Retina (tissue), 1 donor: Measurements from ENCODE around the gene NCR2.

Experiments used
- DNase-seq: peaks from one replicate; pipeline ENCODE4 v3.0.0-alpha.2; 2016

The NCR2 gene

DNA sequence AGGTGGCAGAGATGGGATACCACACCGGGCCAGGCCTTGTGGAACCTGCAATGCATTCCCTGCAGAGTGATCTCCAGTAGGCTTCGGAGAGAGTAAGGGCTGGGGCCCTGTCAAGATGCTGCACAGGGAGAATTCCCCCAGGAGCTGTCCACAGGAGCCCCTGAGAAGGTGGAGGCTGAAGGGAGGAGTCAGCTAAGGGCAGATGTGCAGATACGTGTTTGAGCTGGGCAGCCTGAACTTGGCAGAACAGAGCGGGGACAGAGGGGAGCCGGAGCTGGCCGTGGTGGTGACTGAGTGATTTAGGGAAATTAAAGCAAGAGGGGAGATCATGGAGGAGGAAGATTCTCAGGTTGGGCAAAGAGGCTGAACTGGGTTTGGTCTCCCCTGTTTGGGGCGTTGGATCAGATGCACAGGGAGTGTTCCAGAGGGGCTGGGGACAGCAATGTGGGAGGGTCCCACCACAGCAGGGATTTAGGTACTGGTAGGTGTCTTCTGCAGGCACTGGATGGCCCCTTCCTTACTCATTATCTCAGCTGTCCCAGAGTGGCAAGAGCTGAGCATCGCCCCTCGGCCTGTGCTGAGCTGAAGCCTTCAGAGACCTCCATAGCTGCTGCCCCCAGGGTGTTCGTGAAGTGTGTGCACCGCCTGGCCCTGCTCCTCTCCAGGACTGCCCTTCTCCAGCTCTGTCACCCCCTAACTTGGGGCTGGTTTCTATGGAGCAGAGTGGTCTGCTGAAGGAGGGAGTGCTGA is 3.8 kb upstream of the NCR2 start:
- DNase-seq = no peak

DNA sequence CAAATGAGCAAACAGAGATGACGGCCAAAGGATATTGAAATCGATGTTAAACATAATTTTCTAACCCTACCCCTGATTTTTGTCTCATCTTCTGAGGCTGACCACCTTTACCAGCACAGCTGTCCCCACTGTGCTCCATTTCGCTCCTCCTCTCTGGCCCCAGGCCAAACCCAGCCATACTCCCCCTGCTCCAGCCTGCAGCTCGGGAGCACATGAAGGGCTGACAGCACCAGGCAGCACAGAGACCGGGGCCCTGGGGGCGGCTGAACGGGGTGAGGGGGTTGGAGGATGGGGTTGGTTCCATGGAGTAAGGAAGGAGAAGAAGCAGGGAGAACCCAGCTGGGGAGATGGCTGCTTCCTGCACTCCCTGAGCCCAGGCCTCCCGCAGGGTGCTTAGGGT is 3.2 kb upstream of the NCR2 start:
- DNase-seq = no peak

DNA sequence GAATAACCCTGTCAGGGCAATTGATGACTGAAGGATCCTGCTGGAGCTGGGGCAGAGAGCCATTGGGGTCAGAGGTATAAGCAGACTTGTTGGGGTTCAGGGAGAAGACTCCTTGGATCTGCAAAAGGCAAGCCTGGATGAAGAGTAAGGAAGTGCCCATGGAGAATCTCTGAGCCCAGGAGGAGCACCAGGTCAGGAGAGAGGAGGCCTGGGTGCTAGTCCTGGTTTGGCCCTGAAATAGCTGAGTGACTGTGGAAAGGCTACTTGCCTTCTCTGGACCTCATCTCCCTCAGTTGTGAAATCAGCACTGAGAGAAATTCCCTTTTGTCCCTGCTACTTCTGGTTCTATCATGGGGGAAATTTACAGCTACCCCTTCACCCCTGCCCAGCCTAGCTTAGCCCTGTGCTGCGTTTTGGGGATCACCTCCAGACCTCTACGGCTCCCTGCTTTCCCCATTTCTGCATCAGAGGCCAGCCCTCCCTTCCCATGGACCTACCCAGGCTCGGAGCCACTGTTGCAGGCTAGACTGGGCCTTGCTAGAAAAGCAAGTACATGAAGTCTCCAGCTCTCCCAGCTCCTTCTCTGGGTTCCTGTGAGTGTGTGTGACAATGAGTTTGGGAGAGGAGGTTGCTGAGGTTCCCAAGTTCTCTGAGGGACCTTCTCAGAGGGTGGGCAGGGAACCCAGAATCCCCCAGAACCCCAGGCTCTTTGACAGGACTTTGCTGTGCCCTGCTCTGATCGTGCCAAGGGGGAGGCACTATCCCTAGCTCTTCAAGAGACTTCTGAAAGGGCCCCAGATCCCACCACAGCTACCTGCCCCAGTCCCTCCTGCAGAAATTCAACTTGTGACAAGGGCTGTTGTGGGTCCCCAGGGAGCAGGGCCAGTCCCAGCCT is 2.3 kb upstream of the NCR2 start:
- DNase-seq = no peak

DNA sequence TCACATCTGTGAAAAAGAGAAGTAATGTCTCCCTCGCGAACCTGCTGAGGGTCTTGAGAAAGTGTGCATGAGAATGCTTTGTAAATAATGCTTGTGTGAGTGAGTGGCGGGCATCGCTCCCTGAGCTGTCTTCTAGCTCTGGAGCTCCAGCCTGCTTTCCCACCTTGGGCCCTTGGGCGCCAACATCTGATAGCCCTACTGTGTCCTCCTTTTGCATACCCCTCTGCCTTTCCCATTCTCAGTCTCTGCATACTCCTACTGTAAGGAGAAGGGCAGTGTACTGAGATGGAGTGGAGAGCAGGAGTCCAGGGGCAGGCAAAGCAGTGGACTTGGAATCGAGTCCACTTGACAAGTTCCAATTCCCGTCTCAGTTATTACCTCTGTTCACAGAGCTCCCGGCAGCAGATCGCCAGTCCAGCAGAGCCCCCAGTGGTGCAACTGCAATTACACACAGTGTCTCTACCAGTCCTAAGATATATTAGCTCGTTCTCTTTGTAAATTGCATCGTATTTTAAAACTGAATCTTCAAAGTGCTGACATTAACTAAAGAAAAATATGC is 847 bp upstream of the NCR2 start:
- no peak for DNase-seq

DNA sequence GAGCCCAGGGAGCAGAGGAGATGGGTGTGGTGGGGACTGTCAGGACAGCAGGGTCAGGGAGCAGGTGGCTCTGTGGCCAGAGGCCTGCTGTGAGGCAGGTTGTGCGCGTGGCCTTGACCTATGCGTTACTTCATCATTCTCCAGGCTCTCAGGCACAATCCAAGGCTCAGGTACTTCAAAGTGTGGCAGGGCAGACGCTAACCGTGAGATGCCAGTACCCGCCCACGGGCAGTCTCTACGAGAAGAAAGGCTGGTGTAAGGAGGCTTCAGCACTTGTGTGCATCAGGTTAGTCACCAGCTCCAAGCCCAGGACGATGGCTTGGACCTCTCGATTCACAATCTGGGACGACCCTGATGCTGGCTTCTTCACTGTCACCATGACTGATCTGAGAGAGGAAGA is 535 bp downstream of the NCR2 start:
- no peak for DNase-seq

DNA sequence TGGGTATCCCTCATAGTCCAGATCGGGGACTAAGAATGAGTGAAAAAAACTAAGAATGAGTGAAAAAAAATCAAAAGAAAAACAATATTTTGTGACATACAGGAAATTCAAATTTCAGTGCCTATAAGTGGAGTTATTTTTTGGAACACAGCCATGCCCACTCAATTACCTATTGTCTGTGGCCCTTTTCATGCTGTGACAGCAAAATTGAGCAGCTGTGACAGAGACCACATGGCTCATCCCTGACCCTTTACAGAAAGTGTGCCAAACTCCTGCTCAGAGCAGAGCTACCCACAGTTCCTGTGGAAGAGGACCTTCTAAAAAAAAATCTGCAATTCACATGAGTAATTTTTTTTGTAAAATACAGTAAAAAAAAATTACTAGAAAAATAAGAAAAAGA is 1.4 kb downstream of the NCR2 start:
- DNase-seq = no peak

DNA sequence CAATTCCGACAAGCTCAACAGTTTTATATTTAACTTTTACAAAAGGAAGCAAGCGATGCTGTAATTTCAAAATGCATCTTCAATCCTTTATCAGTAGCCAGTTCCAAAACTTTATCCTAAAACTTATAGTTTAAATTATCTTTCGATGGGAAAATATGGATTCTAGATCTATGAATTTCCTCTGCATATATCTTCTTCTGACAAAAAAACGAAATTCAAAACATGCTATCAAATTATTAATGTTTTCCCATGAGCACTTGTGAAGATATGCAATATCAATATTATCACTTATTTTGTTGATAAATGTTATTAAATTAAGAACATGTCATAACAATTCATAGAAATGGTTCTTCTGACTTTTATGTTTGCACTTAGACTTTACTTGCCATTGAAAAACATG is 2.3 kb downstream of the NCR2 start:
- no peak for DNase-seq

DNA sequence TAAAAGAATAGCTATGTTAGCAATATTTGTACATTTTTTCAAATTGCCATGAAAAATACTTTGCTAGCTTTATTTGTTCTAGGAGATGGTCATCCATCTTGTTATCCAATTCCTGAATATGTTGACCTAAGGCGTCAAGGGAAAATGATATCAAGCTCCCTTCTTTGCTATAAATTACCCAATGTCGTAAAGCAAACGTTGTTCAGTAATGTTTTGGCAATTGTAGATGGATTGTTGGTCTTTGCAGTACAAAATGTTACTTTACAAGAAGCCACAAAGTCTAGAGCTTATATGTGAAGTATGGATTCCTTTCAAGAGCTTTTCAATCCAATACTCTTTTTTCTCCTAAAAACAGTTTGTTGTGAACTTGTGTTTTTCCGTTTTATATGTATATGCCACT is 3.3 kb downstream of the NCR2 start:
- no peak for DNase-seq

DNA sequence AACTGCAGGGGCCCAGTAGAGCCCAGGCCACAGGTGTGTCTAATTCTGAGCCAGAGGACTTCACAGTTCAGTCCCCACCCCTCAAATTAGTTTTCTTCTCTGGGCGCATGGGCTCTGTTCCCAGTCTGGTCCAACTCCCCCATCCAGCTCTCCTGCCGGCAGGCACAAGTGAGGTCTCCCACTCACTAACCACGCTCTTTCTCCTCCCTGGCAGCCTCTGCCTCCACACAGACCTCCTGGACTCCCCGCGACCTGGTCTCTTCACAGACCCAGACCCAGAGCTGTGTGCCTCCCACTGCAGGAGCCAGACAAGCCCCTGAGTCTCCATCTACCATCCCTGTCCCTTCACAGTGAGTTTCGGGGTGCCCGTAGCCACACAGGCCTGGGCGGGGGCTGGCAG is 6.2 kb downstream of the NCR2 start:
- no peak for DNase-seq

DNA sequence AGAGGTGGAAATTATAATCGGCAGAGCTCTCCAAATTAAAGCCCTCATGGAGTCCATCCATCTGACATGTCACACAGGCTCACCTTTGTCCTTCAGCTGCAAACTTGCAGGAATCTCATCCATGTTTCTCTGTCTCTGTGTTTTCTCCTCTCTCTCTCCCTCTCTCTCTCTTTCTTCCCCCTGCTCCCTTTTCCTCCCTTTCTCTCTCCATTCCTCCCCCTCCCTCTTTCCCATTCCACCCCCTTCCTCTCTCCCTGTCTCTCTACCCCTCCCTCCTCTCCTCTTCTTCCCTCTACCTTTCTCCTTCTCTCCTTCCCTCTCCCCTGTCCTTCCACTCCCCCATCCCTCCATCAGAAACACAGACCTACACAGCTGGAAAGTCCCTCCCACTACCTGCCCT is 6.8 kb downstream of the NCR2 start:
- DNase-seq = no peak

DNA sequence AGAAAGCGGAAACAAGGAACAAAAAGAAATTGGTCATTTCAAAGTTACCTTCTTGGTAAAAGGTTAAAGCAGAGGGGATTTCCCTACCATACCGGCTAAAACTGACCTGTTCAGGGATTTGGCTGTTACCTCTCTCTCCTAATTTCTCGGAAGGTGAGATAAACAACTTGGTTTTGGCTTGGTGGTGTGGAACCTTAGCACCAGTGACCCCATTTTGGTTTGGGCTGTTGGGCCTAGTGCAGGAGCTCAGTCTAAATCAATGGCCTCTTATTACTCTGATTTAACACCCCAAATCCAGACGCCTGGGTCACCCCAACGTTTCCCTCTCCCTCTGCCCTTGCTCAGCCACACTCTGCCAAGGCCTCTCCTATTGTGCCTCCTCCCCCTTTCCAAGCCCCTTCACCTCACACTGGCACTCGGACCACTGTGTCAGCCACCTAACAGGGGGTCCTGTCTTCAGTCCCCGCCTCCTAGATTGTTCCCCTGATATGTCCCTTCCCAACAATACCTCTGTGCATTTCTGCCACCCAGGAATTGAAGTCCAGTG is 8.3 kb downstream of the NCR2 start:
- no peak for DNase-seq

DNA sequence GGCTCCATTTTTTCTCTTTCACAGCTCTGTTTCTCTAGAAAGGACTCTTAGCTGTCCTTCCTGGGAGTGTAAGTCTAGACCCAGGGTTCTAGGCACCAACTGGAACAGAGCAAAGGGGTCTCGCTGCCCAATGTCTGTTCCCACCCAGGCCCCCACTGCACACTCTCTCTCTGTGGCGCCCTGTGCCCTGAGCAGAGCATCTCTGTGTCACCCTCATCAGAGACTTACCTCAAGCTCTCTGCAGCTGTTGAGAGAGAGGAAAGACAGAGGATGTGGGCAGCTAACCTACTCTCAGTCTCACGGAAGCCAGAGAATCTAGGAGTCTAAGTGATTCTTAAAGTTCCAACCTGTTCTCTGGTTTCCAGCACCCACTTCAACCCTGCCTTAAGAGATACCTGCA is 9.5 kb downstream of the NCR2 start:
- no peak for DNase-seq

DNA sequence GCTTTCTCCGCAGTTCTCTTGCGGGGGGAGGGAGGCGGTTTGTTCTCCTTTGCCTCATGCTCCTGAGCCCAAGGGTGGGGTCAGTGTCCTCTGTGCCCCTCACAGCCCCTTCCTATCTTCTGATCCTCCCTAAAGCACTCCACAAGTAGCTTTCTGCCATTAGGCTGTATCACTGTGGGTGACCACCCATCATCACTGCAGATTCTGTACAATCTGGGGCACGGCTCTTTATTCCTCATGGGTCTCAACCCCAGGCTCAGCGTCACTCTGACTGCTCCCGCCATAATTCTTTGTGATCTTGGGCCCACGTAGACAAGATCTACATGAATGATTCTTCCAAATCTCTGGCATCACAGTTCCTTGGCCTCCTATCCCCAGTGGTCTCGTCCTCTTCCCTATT is 10.5 kb downstream of the NCR2 start:
- no peak for DNase-seq

DNA sequence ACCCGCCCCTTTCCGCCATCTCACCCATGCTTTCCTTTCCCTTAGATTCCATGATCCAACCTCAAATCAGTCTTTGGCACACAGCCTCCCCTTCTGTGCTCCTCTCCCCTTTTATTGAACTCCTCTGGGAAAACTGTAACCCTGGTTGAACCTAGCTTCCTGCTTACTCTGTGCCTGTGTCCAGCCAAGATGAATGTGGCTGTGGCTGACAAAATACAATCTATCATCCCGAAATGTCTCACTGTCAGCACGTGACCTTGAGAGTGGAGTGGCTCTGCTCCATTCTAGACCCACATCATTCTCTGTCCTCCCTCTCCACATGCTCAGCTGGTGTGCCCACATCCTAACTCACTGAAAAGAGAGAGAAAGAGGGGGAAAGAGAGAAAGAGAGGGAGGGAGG is 11.0 kb downstream of the NCR2 start:
- no peak for DNase-seq

DNA sequence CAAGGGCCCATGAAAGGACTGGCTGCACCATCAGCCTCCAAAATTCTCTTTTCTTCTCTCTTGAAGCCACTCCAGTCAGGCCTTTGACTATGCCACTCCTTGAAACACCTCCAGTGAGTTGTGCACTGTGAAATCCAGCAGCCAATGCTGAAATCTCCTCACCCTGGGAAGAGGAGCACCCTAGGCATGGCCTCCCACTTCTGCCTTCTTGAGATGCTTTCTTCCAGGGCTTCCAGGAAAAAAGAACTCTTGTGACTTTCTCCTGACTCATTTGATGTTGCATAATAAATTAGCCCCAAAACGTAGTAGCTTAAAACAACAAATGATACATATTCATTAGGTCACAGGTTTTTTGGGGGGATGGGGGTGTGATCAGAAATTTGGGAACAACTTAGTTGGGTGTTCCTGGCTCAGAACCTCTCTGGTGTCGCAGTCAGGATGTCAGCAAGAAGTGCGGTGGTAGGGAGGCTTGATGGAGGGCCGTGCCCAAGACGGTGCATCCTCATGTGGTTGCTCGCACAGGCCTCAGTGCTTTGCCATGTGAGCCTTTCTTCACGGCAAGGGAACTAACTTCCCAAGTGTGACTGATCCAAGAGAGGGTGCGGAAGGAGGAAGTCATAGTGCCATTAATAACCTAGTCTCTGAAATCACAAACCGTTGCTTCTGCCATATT is 12.1 kb downstream of the NCR2 start:
- no peak for DNase-seq

DNA sequence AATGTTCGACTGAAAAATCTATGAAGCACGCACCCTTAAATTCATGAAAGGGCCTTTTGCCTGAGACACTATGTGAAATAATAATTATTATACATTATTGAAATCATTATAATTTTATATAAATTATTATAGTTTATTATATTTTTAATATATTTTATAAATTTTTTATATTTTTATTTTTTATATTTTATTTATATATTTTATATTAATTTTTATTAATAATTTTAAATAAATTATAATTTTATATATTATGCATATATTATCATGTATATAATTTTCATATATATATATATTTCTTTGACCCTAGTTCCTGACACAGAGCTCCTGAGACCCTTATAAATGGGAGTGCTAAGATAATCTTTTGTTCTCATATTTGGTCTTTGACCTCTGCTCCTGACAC is 13.5 kb downstream of the NCR2 start:
- DNase-seq = no peak

DNA sequence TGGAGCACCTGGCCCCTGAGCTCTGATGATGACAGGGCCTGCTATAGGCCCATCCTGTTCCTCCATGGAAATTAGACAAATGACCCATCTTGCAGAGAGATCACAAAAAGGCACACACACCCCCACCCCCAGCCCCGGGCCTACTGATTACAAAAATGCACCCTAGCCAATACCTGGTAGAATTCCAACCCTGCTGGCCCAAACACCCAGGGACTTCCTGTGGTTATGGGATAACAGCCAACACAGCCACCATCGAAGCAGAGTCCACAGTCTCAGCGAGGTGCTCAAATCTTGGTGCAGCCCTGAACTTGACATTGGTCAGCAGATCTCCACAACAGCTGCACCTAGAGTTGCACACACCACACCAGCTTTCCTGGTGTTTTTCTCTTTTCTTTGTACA is 17.0 kb downstream of the NCR2 start:
- DNase-seq = no peak

DNA sequence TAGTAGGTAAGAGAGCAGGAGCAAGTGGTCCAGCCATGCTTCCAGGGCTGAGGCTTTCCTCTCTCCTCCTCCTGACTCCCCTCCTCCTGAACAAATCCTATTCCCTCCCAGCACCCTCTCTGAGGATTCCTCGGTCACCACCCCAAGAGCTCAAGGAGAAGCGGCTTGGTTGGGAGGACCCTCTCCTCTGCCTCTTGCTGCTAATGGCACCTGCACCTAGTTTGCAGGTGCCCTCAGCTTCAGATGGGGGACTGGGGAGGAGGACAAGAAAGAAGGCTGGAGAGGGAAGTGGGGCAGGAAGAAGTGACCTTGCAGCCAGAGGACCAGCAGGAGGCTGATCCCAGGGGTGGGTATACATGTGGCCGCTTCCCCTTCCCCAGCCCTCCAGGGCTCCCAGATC is 17.5 kb downstream of the NCR2 start:
- no peak for DNase-seq

DNA sequence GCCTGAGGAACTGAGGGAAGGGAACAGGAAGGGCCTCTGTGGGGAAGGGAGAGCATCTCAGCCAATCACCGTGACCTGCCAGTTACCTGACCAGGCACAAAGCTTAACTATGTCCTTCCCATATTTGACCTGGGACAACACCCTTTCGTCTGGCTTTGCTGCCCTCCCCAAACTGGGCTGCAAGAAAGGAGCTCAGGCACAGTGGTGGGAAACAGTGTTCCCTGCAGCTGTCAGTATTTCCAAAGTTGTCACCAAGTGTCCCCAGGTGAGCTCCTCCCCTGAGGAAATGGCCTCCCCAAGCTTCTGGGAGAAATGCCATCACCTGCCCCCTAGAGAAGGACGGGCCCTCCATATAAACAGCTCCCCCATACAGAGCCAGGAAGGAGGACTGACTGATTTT is 17.9 kb downstream of the NCR2 start:
- no peak for DNase-seq

DNA sequence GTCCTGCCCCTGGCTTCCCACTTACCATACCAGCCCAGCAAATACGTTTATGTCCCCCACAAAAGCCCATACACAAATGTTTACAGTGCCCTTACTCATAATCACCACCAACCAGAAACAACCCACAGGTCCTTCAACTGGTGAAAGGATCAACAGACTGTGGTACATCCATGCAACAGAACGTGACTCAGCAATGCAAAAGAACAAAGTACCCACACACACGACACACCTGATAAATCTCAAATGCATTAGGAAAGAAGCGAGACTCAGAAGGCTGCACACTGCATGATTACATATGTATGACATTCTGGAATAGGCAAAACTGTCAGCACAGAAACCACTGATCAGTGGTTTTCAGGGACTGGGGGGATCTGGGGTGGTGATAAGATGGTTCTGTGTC is 20.5 kb downstream of the NCR2 start:
- no peak for DNase-seq

DNA sequence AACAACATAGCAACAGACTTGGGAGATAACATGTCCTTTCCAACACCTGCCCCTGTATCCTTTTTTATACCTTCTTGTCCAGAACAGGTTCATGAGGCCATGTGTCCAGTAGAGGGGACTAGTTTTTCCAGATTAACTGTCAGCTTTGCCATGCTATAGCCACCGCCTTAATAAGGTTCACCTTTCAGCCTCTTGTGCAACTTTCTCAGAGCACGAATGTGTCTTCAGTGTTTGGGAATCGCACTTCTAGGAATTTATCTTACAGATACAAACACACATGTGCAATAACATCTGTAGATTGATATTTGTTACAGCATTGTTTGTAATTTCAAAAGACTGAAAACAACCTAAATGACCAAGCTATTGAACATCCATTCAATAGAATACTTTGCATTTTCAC is 21.4 kb downstream of the NCR2 start:
- DNase-seq = no peak

DNA sequence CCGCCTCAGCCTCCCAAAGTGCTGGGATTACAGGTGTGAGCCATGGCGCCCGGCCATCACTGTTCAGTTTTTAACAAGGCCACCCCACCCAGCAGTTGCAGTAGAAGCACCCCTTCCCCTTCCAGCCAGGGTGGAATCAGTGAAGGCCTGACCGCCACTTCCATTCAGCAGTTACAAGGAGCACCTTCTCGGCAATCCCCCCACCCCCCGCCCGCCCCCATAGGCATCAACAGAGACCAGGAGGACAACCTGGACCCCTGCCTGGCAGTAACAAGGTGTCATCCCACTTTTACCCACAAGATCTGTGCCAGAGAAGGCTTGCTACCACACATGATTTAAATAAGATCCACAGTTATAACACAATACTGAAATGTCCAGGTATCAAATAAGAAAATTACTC is 23.1 kb downstream of the NCR2 start:
- DNase-seq = no peak

DNA sequence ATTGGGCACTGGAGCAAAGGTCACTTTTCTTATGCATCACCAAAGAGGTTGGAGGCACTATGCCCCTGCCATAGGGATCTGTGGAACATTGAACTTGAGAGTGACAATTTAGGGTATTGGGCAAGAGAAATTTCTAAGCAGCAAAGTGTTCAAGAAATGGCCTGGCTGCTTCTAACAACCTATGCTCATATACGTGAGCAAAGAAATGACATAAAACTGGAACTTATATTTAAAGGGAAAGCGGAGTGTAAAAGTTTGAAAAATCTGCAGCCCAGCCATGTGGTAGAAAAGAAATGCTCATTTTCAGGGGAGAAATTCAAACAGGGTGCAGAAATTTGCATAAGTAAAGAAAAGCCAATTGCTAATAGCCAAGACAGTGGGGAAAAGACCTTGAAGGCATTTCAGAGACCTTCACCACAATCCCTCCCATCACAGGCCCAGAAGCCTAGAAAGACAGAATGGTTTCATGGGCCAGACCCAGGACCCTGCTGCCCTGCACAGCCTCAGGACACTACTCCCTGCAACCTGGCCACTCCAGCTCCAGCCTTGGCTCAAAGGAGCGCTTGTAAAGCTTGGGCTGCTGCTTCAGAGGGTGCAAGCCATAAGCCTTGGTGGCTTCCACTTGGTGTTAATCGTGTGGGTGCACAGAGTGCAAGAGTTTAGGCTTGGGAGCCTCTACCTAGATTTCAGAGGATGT is 24.4 kb downstream of the NCR2 start:
- DNase-seq = no peak
